ENCODE results near the gene CMSS1.

Gene CMSS1

GRCh38 chr3:99817437-99818240 lies at the start of gene CMSS1:
CMSS1 (plus strand) TSS chr3:99817862.
- peak; percentile 93 to 94 for DNase-seq

GRCh38 chr3:99768126-99768525 lies 49.5 kb upstream of the CMSS1 start:
- no peak for DNase-seq

GRCh38 chr3:99768808-99769501 lies 48.7 kb upstream of the CMSS1 start:
- no peak for DNase-seq

- no peak for DNase-seq
Measured at GRCh38 chr3:99772171-99772570, 45.5 kb upstream of the CMSS1 start.

- no peak for DNase-seq
Measured at GRCh38 chr3:99772671-99773070, 45.0 kb upstream of the CMSS1 start.

GRCh38 chr3:99774467-99774866 lies 43.2 kb upstream of the CMSS1 start:
- no peak for DNase-seq

GRCh38 chr3:99776516-99777209 lies 41.0 kb upstream of the CMSS1 start:
- DNase-seq: no peak

- DNase-seq: no peak
Measured at GRCh38 chr3:99777210-99777549, 40.5 kb upstream of the CMSS1 start.

GRCh38 chr3:99777708-99778107 lies 40.0 kb upstream of the CMSS1 start:
- DNase-seq: no peak

- DNase-seq: no peak
Measured at GRCh38 chr3:99780749-99781148, 36.9 kb upstream of the CMSS1 start.

GRCh38 chr3:99781761-99782160 lies 35.9 kb upstream of the CMSS1 start:
- no peak for DNase-seq

- no peak for DNase-seq
Measured at GRCh38 chr3:99783011-99783573, 34.6 kb upstream of the CMSS1 start.

GRCh38 chr3:99789011-99789721 lies 28.5 kb upstream of the CMSS1 start:
- peak in 1 of 2 donors; percentile 3 for DNase-seq

GRCh38 chr3:99794485-99794884 lies 23.2 kb upstream of the CMSS1 start:
- no peak for DNase-seq

GRCh38 chr3:99795573-99795972 lies 22.1 kb upstream of the CMSS1 start:
- no peak for DNase-seq

- no peak for DNase-seq
Measured at GRCh38 chr3:99799422-99799821, 18.2 kb upstream of the CMSS1 start.

GRCh38 chr3:99803297-99803696 lies 14.4 kb upstream of the CMSS1 start:
- DNase-seq: no peak

- no peak for DNase-seq
Measured at GRCh38 chr3:99805160-99805559, 12.5 kb upstream of the CMSS1 start.

- DNase-seq: peak; percentile 11 to 22
Measured at GRCh38 chr3:99808163-99808794, 9.4 kb upstream of the CMSS1 start.

- no peak for DNase-seq
Measured at GRCh38 chr3:99809565-99809964, 8.1 kb upstream of the CMSS1 start.

GRCh38 chr3:99810403-99810802 lies 7.3 kb upstream of the CMSS1 start:
- DNase-seq: no peak

GRCh38 chr3:99817047-99817436 lies 620 bp upstream of the CMSS1 start:
- DNase-seq: no peak
